Activated B cell treated with CpG ODN at 0.5 μM for 24 hours (primary cell): ENCODE results near the gene LAMA3. TPM values are rescaled to one million over a fixed set of nuclear protein-coding genes. Genes with fewer than 3 reads are reported as not detected.

Experiments
- ATAC-seq: fragments of 200-7000 bp; cut with Tn5 transposase; one replicate; pipeline ENCODE4 v1.10.0; 2021; ENCODE audit warnings: low read depth, mild to moderate bottlenecking, moderate library complexity
- CTCF ChIA-PET: fragments of 350-600 bp; sonication (Branson Sonifier 250); formaldehyde crosslinking; loops from one replicate; lab custom pipeline; 2021; ENCODE audit warnings: antibody characterized with exemption; lab: Charles Lee
- POLR2A ChIA-PET: fragments of 350-600 bp; sonication (Branson Sonifier 250); formaldehyde crosslinking; loops from one replicate; lab custom pipeline; 2021; ENCODE audit warnings: antibody characterized with exemption; lab: Charles Lee
- DNase-seq: peaks from one replicate; pipeline ENCODE4 v3.0.0; 2022
- H3K27ac Mint-ChIP-seq: one replicate; pipeline ENCODE4 v1.8.0; 2020; ENCODE audit warnings: mixed read lengths
- H3K27me3 Mint-ChIP-seq: one replicate; pipeline ENCODE4 v1.8.0; 2021; ENCODE audit warnings: mixed read lengths
- H3K36me3 Mint-ChIP-seq: one replicate; pipeline ENCODE4 v1.8.0; 2021; ENCODE audit warnings: low read depth, mixed read lengths
- H3K4me1 Mint-ChIP-seq: one replicate; pipeline ENCODE4 v1.8.0; 2021; ENCODE audit warnings: mixed read lengths
- H3K4me3 Mint-ChIP-seq: one replicate; pipeline ENCODE4 v1.8.0; 2020; ENCODE audit warnings: mild to moderate bottlenecking, mixed read lengths
- H3K9me3 Mint-ChIP-seq: one replicate; pipeline ENCODE4 v1.8.0; 2020; ENCODE audit warnings: mixed read lengths
- intact Hi-C: fragments of 100-400 bp; cut with micrococcal nuclease; formaldehyde crosslinking; loops from one replicate; pipeline ENCODE4 v1.15.1; 2024
- total RNA-seq: library from RNA; stranded (reverse); gene quantifications from 2 replicates; pipeline ENCODE4 v1.2.3, GENCODE V29; 2022
- TF ChIP-seq, protein P1 (sequence below): fragments of 200-600 bp; IDR thresholded peaks from one replicate; pipeline ENCODE4 v1.8.0; 2022; ENCODE audit warnings: antibody characterized with exemption, mild to moderate bottlenecking

LAMA3 gene
- total RNA-seq, 1 donor from 2014 or later, result not detected

- H3K27ac Mint-ChIP-seq, result no peak overlapping the region
- TF ChIP-seq, protein P1, sequence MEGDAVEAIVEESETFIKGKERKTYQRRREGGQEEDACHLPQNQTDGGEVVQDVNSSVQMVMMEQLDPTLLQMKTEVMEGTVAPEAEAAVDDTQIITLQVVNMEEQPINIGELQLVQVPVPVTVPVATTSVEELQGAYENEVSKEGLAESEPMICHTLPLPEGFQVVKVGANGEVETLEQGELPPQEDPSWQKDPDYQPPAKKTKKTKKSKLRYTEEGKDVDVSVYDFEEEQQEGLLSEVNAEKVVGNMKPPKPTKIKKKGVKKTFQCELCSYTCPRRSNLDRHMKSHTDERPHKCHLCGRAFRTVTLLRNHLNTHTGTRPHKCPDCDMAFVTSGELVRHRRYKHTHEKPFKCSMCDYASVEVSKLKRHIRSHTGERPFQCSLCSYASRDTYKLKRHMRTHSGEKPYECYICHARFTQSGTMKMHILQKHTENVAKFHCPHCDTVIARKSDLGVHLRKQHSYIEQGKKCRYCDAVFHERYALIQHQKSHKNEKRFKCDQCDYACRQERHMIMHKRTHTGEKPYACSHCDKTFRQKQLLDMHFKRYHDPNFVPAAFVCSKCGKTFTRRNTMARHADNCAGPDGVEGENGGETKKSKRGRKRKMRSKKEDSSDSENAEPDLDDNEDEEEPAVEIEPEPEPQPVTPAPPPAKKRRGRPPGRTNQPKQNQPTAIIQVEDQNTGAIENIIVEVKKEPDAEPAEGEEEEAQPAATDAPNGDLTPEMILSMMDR, result no peak
- ATAC-seq (no peak), DNase-seq (no peak)
- intact Hi-C loops, result no loop called here
- ChIA-PET CTCF (no interaction called here), POLR2A (no interaction called here)
- H3K27me3 Mint-ChIP-seq, result peaks cover 2% of the 10 kb centered on the region
- no peak overlapping the region for H3K4me3 Mint-ChIP-seq
- H3K9me3 Mint-ChIP-seq, result no peaks in the 10 kb centered on the region
- peaks cover 8% of the 10 kb centered on the region for H3K4me1 Mint-ChIP-seq
- H3K36me3 Mint-ChIP-seq, result no peaks in the 10 kb centered on the region
These were observed 305.2 kb downstream of the LAMA3 start for GRCh38 chr18:23994361-23994902.

DNA sequence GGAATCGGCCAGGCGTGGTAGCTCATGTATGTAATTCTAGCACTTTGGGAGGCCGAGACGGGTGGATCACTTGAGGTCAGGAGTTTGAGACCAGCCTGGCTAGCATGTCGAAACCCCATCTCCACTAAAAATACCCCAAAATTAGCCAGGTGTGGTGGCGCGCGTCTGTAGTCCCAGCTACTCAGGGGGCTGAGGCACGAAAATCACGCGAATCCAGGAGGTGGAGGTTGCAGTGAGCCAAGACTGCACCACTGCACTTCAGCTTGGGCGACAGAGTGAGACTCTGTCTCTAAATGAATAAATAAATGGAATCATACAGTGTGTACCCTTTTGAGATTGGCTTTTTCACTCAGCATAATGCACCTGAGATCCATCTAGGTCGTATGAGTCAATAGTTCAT, 305.9 kb downstream of the LAMA3 start:
- Mint-ChIP-seq H3K36me3 (no peaks in the 10 kb centered on the region), H3K4me3 (no peak overlapping the region), H3K27ac (no peak overlapping the region), H3K4me1 (peaks cover 9% of the 10 kb centered on the region), H3K27me3 (peaks cover 2% of the 10 kb centered on the region), H3K9me3 (no peaks in the 10 kb centered on the region)
- DNase-seq, result no peak
- CTCF ChIA-PET, result no interaction called here
- intact Hi-C loops, result no loop called here
- TF ChIP-seq, protein P1, result no peak
- POLR2A ChIA-PET, result no interaction called here
- ATAC-seq, result no peak

DNA sequence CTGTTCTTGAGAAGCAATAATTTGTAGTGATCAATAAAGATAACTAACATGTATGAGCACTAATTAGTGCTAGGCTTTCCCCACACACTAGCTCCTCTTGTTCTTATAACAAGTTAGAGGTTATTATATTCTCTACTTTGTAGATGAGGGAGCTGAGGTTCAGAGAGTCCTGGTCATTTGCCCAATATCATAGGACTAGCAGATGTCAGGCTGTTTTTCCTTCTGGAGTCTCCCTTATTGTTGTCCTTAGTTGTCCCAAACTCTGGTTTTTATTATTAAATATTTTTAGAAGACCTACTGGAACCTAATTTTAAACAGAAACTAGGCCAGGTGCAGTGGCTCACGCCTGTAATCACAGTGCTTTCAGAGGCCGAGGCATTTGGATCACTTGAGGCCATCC, 308.8 kb downstream of the LAMA3 start:
- DNase-seq (no peak), ATAC-seq (no peak)
- Mint-ChIP-seq H3K4me1 (peaks cover 20% of the 10 kb centered on the region), H3K27me3 (peaks cover 2% of the 10 kb centered on the region), H3K9me3 (no peaks in the 10 kb centered on the region), H3K4me3 (no peak overlapping the region), H3K36me3 (no peaks in the 10 kb centered on the region), H3K27ac (no peak overlapping the region)
- CTCF ChIA-PET, result interaction anchor here (2.3 kb wide), 1 partner anchor 80 kb away, joined by 7 read pairs; no protein-coding TSS in a partner anchor
- TF ChIP-seq, protein P1, result no peak
- POLR2A ChIA-PET, result no interaction called here
- intact Hi-C loops, result no loop called here

DNA sequence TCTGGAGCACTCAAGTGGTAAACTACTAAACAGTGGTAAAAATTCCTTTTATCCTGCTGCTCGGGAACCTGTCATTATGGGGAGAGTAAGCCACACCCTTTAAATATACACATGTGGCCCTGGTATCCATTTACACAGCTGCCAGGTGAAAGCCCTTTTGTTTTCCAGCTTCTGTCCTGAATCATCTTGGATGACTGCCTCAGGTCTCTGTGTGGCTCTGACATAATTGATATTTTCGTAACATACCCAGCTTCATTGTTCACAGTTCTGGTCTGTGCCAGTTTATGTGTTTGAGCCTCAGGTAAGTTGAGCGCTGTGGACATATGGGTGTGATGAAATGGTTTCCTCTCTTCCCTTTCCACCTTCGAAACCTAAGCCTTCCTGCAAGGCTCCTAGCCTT, 309.6 kb downstream of the LAMA3 start:
- ATAC-seq (no peak), DNase-seq (no peak)
- CTCF ChIA-PET, result interaction anchor here (2.3 kb wide), 1 partner anchor 80 kb away, joined by 7 read pairs; no protein-coding TSS in a partner anchor
- no peaks in the 10 kb centered on the region for H3K9me3 Mint-ChIP-seq
- peaks cover 20% of the 10 kb centered on the region for H3K4me1 Mint-ChIP-seq
- H3K27ac Mint-ChIP-seq, result no peak overlapping the region
- H3K27me3 Mint-ChIP-seq, result peaks cover 2% of the 10 kb centered on the region
- POLR2A ChIA-PET, result no interaction called here
- H3K36me3 Mint-ChIP-seq, result no peaks in the 10 kb centered on the region
- intact Hi-C loops, result no loop called here
- TF ChIP-seq, protein P1, result no peak
- H3K4me3 Mint-ChIP-seq, result no peak overlapping the region

- no peaks in the 10 kb centered on the region for H3K27me3 Mint-ChIP-seq
- ATAC-seq (no peak), DNase-seq (no peak)
- no peak overlapping the region for H3K4me3 Mint-ChIP-seq
- H3K27ac Mint-ChIP-seq, result no peak overlapping the region
- TF ChIP-seq, protein P1, result no peak
- ChIA-PET CTCF (no interaction called here), POLR2A (interaction anchor here (0.8 kb wide), 1 partner anchor 21 kb away, joined by 5 read pairs; no protein-coding TSS in a partner anchor)
- H3K9me3 Mint-ChIP-seq, result no peaks in the 10 kb centered on the region
- peaks cover 17% of the 10 kb centered on the region for H3K4me1 Mint-ChIP-seq
- intact Hi-C loops, result no loop called here
- H3K36me3 Mint-ChIP-seq, result no peaks in the 10 kb centered on the region
These were observed 311.6 kb downstream of the LAMA3 start for GRCh38 chr18:24000613-24001490.
